NCI-H526 treated with DMSO at 0.1 percent for 48 hours (cell line): ENCODE results near the gene PRKCB.

Experiments used
- DNase-seq: peaks from one replicate; lab custom pipeline; 2025; lab: John Stamatoyannopoulos, UW

PRKCB gene

DNA sequence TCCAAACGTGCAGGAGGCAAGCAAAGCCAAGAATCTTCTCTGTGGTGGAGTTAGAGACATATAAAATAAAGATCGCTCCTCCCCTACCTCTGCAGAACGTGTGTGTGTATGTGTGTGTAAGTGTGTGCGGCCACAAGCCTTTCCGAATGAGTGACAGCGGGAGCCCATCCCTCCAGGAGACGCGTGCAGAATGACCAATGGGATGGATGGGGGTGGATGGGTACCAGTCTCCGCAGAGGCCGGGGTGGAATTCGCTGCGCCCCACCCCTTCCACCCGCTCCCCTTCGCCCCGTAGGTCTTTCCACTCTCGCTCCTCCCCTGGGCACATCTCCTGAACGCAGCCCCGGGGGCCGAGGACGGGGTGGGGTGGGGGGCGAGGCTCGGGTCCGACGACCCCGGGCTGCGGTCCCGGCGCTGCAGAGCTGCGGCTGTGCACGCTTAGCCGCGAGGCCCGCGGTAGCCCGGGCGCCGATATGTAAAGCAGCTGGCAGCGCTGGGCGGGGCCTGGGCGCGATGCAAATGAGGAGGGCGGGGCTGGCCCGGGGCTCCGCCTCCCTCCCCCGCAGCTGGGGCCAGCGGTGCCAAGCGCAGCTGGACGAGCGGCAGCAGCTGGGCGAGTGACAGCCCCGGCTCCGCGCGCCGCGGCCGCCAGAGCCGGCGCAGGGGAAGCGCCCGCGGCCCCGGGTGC, at the start of gene PRKCB:
PRKCB (plus strand) TSS at position 594 of the 688 bp plus-strand sequence.
- peak; percentile 6 for DNase-seq

GRCh38 chr16:23786964-23787561, 48.7 kb upstream of the PRKCB start:
- DNase-seq = no peak

DNA sequence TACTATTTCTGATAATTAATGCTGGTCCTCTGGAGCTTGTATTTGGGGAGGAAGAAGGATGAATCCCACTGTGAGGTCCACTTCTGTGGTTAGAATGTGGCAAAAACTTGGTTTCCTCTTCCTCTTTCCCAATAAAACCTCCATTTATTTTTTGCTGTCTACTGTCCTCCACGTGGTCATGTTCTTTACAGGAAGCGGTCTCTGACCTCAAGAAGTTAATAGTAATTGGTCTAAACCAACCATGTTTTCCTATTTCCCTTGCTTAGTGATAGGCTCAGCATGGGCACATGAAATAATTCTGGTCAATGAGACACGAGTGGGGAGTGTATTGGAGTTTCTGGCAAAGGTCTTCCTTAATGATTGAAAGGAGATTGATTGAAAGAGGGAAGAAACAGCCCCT, 47.1 kb upstream of the PRKCB start:
- no peak for DNase-seq

- no peak for DNase-seq
Observed at GRCh38 chr16:23795378-23795777, 40.4 kb upstream of the PRKCB start.

DNA sequence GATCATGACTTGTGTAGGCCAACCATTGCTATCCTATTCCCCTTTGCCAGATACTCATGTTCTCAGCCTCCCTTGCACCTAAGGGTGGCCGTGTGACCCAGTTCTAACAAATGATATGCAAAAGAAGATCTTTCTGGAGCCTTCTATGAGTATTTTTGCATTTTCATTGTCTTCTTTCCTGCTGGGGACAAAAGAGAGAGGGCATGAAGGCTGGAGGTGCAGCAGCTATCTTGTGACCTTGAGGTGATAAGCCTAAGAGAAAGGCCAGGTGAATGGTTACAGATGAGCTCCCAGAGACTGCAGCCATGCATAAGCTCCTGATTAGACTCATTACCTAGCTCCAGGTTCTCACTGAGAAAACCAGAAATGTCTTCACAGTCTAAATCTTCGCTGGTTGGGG, 38.8 kb upstream of the PRKCB start:
- DNase-seq = no peak

GRCh38 chr16:23801378-23801777, 34.4 kb upstream of the PRKCB start:
- DNase-seq = peak; percentile 4

GRCh38 chr16:23802776-23803175, 33.0 kb upstream of the PRKCB start:
- no peak for DNase-seq

- peak; percentile 13 for DNase-seq
Observed at GRCh38 chr16:23803591-23804123, 32.1 kb upstream of the PRKCB start.

DNA sequence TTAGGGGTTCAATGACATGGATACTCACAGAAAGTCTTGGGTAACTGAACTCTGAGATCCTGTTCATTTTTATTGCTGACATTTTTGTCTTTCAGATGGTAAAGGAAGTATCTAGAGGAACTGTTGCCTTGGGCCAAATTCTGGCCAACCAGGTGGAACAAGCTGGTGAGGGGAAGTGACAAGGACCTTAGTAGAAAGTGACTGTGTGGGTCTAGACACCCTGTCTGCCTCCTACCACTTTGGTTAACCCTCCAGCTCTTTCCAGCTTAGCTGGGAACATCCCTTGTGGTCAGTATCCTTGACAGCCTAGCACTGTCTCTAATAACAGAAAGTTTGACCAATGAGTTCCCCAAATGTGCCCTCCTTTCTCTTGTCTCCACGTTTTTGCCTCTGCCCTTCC, 28.8 kb upstream of the PRKCB start:
- DNase-seq = no peak

DNA sequence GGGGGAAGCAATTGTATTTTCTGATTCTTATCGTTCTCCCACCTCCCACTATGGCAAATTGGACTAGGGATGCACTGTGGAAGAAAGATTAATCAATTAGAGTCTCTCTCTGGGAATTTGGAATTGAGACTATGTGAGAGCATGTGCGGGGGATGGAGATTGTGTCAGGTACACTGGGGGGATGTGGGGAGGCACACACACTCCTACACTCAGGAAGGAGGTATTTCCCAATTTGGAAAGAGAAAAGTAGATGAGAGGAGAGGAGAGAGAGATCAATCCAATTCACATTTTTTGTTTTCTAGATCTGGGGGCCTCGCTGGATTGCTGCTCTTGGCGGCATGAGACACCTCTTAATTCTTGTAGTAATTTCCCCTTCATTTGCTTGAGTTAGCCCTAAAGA, 14.3 kb upstream of the PRKCB start:
- no peak for DNase-seq

- no peak for DNase-seq
Observed at GRCh38 chr16:23821875-23822688, 13.7 kb upstream of the PRKCB start.

DNA sequence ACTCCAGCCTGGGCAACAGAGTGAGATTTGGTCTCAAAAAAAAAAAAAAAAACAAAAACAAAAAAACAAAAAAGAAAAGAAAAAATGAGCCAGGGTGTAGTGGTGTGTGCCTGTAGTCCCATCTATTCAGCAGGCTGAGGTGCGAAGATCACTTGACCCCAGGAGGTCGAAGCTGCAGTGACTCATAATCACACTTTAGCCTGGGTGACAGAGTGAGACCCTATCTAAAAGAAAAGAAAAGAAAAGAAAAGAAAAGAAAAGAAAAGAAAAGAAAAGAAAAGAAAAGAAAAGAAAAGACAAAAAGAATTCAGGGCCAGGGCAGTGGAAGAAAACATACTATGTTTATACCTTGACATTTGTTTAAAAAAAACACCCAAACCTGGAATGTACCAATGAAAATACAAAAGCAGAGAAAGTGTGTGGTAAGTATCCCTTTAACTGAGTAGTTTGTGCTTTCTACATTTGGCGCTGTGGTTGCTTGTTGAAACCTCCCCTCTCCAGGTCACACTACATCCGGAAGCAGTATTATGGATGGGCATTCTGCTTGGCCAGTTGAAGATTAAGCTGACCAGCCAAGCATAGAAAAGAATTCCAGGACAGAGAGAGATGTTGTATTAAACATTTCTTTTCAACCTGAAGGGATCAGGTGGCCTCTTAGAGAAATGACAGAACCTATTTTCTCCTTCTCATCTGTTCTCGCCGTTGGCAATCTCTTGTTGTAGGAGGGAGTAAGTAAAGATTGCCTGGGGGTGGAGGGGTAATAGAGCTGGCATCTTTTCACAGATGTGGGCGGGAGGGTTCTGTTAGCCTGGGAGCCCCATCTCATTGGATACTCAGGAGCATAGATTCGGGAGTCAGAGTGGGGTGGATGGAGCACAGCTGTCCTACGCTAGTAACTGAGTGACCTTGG, 12.1 kb upstream of the PRKCB start:
- no peak for DNase-seq

- DNase-seq = no peak
Observed at GRCh38 chr16:23824909-23825308, 10.9 kb upstream of the PRKCB start.

DNA sequence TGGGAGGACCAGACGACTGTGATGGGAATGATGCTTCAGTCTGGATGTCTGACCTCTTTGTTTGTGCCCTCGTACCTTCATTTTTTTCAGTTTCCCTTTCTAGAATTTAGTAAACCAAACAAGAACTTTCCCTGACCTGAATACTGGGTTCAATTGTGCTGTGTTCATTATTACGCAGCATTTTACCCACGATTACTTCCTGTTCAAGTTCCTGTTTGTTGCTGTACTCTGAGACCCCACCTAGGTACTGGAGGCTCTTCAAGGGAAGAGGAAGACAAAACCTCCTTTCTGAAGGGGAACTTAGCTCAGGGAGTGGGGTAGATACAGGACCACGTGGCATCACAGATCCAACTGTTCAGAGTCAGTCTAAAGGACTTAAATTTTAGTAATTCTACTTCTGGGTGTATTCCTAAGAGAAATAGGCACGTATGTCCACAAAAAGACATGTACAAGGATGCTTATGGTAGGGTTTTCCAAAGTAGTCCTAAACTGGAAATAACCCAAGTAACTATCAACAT, 9.2 kb upstream of the PRKCB start:
- DNase-seq = no peak

- no peak for DNase-seq
Observed at GRCh38 chr16:23827057-23827456, 8.7 kb upstream of the PRKCB start.

- no peak for DNase-seq
Observed at GRCh38 chr16:23829454-23829853, 6.3 kb upstream of the PRKCB start.

GRCh38 chr16:23830276-23830675, 5.5 kb upstream of the PRKCB start:
- DNase-seq = no peak

DNA sequence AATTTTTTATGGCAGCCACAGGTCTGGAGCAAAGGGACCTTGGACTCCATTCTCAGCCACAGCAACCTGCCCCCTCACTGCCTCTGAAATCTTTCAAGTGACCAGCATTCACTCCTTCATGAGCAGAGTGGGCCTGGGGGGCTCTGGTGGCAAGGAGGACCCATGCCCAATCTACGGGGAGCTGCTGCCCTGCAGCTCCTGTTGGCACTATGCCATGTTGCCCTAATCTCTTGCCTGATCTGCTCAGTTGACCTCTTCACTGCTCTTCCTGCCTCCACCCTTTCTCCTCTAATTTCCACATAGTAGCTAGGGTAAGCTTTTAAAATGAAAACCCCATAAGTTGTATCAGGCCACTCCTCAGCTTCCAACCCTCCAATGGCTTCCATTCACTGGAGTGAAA, 2.9 kb upstream of the PRKCB start:
- DNase-seq = no peak

DNA sequence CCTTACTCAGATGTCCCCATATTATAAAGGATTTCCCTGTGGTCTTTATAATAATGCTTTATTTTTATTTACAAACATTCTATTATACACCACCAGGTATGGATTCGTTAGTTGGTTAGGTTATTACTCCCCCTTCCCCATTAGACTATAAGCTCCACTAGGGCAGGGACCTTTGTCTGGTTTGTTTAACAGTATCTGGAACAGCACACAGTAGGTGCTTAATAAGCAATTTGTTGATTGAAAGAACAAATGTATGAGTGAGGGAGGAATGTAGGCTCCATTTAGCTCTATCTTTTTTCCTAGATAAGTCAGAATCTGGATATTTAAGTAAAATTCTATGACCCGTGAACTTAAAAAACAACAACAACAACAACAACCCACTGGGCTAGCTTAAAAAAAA, 2.3 kb upstream of the PRKCB start:
- no peak for DNase-seq

DNA sequence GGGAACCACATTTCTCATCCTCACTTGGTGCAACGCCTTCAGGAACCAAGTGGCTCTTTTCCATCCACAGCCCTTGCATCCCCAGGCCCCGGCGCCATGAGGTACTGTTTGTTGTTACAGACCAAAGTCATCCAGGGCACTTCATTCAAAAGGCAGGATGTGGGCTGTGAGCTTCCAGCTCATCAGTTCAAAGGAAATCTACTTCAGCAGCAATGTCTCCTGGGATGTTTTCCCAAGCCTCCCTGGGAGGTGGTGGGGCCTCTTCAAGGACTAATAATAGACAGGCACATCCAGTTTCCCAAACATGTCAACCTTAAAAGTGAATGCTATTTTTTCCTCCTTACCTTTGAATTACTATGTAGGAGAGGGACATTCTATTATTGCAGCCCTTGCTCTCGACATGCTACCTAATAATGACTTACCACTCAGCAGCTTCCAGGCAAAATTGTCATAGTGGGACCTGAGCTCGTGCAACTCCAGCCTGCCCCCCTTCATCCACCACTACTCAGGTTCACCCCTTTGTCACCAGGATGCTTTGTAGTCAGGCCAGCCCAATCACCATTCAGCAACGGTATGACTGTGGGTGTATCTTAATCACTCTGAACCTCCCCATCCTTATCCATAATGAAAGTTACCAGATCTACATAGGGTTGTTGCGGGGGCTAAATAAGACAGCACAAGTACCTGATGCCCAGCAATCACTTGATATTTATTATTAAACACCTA, 1.7 kb upstream of the PRKCB start:
- DNase-seq = no peak

DNA sequence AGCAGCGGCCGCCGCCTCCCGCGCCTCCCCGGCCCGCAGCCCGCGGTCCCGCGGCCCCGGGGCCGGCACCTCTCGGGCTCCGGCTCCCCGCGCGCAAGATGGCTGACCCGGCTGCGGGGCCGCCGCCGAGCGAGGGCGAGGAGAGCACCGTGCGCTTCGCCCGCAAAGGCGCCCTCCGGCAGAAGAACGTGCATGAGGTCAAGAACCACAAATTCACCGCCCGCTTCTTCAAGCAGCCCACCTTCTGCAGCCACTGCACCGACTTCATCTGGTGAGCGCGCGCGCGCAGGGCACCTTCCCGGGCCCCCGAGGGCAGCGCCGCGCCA, 258 bp downstream of the PRKCB start:
- DNase-seq = no peak
